ENCODE measurements around the gene NKX2-3.

Gene NKX2-3

DNA sequence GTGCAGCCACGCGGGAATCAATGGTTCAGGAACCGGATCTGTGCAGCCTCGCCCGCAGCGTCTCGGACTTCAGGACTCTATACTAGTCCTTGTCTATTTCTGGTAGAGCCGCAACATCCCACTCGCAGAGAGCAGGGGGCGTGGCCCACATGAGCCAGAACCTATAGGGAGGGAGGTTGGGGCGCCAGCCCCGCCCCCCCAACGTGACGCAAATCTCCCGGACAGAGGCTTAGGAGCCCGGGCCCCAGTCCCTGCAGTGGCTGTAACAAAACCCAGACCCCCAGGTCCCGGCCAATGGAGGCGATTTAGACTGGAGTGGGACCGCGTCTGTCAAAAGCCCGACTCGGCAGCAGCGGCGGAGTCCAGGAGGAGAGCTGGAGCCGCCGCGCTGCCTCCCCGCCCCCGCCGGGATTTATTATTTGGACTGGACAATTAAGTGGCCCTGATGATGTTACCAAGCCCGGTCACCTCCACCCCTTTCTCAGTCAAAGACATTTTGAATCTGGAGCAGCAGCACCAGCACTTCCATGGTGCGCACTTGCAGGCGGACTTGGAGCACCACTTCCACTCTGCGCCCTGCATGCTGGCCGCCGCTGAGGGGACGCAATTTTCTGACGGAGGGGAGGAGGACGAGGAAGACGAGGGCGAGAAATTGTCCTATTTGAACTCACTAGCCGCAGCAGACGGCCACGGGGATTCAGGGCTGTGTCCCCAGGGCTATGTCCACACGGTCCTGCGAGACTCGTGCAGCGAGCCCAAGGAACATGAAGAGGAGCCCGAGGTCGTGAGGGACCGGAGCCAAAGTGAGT lies at the start of gene NKX2-3:
Gene NKX2-3 (plus strand): TSS at position 256 of the 809 bp plus-strand sequence. CDS start 190 bp downstream, at position 446.
- DNase-seq = no peak

DNA sequence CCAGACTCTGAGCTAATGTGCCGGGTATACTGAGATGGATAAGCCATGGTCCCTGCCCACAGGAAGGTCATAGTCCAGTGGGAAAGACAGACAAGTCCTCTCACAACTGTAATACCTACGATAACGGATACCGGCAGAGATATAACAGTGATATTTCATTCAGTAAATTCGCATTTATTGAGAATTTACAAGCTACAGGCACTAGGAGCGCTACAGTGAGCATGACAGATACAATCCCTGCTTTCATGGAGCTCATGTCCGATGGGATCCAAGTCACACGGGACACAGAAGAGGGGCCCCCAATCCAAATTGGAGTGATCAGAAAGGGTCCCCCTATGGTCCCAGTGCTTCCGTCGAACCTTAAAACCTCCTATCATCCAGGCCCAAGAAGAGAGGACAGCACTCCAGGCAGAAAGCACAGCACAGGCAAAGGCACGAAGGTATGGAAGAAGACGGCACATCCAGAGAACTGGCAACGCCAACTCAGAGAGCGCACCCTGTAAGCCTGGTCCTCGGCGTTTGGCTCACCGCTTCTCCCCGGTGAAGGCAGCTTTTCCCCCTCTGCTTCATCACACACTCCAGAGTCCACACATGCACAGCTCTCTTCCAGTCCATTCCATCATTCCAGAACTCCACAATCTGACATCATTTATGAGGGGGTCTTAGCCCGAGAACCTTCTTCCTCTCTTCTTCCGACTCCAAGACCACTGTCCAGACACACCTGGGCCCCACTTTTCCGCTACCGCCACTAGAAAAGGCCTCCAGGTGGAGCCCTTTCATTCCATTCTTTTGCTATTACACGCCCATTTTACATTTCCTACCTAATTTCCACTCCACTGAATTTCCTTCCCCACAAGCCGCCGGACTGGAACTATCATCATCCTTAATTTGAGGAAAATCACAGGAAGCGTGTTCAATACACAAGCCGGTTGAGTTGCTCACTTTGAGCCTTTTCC lies 47.8 kb upstream of the NKX2-3 start:
- no peak for DNase-seq

DNA sequence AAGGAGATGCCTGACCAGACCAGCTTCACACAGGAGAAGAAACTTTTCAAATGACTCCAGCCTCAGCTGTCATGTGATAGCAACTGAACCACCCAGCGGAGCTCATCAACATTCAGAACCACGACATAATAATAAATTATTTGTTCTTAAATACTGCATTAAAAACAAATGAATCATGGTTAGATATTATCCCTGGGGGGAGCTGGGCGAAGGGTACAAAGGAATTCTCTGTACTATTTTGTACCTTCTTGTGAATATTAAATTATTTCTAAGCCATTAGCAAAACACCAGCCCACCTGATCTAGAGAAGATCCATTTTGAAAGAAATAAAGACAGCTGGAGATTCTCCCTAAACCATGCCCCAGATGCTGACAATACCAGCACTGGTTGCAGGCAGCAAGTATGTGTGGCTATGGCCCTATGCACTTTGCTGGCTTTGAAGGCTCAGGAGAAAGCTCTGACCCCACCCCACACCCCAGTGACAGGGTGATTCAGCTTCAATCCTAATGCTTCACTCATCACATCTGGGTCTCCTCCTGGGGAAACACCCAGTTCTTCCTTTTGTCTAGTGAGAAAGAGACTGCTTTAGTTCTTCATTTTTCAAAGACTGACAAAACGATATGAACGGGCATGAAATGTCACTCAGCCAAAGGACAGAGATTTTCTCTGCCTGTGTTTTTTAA lies 45.5 kb upstream of the NKX2-3 start:
- no peak for DNase-seq

DNA sequence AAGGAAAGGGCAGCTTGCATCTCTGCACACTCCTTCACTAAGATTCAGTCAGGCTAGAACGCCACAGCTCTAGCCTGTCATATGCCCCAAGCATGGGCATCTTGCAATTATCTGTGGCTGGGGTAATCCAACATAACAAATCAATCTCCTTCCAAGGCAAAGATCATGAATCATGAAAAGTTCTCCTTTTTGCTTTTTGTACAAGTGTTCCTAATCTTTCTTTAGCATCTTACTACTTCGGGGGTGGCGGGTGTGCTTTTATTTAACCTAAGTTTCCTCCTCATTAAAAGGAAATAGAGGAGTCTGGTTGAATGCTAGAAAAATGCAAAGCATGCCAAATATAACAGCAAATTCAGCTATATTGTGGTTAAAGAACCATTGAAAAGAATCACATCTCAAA lies 43.5 kb upstream of the NKX2-3 start:
- DNase-seq = no peak

DNA sequence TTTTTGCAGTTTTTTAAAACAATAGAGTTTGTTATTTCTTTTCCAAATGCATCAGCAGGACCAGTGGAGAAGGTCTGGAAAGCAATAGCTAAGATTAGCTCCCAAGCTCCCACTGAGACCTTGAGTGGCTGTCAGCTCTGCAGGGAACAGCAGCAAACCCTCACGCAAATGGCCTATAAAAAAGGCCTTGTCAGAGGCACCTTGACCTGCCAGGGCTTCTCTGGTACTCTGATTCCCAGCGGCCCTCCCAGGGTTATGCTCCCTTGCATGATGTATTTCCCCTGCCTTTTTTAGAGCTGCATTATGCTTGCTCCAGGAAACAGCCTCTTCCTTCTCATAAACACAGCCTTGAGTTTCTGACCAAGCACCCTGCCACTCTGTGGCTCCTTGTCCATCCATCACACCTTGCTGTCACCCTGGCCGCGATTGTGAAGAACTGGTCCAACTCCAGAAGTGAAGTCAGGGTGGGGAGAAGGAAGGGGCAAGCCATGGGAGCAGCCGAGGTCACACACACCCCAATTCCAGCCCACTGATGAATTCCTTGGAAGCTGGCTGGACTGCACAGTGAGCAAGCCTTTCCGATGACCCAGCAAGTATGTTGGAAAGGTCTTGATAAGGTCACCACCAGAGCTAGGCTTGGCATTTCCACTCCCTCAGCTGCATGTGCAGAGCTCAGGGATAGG lies 35.3 kb upstream of the NKX2-3 start:
- DNase-seq = no peak

DNA sequence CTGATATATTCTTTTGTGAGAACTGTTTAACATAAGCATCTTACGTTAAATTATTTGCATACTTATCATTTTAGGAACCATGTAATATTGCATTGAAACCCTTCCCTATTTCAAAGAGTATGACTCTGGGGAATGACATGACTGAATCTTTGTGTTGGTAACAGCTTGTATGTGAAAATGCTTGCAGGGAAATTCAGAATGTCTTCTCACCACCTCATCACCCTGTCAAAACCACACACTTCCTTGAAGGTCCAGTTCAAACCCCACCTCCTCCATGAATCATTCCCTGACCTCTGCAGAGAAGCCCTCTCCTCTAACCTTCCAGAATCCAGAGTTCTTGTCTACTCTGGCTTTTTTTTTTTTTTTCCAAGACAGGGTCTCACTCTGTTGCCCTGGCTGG lies 26.3 kb upstream of the NKX2-3 start:
- no peak for DNase-seq

DNA sequence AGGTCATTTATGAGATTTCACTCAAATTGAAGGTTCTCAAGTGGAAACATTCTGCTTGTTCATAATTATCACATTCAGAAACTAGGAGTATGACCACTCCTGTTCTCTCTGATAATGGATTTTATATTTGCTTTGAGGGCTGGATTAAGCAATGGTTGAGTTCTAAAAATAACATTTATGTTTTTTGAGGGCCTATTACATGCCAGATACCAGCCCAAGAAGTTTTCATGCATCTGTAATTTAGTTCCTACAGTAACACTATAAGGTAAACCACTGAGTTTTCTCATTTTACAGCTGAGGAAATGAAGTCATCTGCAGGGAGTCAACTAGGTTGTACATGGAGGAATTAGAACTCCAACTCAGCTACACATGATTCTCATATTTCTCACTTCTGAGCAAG lies 25.5 kb upstream of the NKX2-3 start:
- peak; percentile 32 for DNase-seq

DNA sequence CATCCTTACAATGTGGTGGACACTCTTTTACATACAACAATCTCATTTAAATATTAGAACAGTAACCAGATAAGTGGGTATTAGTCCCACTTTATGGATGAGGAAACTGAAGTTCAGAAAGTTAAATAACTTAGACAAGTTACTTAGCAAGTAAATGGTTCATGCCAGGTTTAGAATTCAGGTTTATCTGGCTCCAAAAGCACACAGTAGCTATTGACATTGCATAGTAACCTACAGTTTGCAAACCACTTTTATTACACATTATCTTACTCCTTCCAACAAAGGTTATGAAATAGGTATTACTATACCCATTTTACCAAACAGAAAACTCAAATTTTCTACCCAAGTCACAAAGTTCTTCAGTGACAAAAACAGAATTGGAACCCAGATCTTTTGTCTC lies 19.7 kb upstream of the NKX2-3 start:
- DNase-seq = no peak

DNA sequence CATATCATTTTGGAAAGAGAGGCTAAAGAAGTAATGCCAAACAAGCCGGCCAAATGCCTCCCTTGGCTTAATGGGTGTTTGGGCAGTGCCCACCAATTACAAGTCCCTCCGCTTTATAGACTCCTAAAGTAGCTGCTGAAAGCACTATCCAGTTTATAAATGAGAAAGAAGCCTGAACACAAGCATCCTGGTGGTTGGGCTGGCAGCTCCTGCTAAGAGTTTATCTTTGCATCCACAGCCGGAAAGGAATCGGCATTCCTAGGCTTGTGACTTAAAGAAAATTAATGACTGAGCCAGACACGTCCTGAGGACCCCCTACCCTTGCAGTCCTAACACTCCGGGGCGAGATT lies 13.1 kb upstream of the NKX2-3 start:
- no peak for DNase-seq

DNA sequence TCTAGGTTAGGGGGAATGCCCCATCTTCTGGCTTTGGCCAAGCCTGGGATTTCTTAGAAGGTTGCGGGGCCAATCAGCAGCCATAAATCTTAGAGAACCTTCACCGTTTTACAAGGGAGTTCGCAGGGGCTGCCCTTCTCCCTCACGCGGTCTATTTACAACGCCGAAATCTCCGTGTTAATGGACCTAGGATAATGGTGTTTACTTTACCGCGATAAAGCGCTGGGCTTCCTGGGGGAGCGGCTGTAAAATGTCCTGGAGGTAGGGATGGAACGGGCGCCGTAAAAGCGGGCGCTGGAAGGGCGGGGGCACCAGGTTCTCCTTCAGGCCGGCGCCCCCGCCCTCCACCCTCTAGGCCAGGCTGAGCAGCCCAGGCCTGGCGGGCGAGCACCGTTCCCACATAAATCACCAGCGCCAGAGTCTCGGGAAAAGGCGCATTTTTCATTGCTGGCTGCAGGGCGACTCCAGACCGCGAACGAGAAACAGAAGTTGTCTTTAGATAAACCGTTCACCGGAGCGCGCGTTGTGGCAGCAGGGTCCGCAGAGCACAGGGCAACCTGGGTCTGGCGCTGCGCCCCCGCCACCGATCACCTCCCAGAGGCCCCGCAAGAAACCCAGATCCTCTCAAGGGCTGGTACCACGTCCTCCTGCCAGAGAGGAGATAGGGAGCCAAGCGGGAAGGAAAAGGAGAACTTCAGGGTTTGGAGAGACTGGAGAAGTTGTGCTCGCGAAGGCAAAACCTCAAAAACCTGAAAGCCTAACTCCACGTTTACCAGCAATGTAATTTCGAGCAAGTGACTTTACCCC lies 12.5 kb upstream of the NKX2-3 start:
- peak; percentile 77 for DNase-seq

DNA sequence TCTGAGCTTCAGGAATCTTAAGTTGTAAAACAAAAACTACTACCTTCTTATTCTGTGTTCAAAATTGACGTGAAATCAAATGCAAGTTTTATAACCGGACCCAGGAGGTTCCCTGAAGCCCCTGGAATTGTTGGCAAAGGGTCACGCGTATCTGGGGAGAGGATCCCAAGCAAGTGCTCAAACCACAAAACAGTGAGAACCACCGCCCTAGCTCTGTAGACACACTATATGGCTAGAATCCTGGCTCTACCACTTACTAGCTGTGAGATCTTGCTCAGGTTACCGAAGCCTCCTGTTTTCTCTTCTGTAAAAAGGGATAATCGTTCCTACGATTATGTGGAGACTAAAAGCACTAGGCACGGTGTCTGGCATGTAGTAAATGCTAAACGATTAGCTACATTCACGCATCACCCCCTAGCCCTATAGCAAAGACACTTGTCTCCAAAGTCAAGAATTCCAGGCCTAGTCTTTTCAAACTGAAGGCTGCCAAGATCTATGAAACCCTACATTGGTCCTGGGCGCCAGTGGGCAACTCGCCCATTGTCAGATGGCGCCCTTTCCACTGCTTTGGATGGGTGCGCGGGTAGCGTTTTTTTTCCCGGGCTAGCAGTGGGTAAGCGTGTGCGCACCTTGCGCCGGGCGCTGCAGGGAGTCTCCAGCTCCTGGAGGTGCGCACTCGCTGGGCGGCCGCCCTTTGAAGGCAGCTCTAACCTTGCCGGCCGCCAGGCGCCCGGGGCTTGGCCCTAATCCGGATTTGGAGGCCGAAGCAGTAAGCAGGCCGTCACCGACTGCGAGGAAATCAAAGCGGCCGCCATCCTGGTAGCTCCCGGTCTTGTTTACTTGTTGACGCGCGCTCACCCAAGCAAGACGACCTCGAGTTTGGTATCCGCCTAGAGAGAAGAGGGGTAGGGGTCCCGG lies 11.6 kb upstream of the NKX2-3 start:
- DNase-seq = no peak

DNA sequence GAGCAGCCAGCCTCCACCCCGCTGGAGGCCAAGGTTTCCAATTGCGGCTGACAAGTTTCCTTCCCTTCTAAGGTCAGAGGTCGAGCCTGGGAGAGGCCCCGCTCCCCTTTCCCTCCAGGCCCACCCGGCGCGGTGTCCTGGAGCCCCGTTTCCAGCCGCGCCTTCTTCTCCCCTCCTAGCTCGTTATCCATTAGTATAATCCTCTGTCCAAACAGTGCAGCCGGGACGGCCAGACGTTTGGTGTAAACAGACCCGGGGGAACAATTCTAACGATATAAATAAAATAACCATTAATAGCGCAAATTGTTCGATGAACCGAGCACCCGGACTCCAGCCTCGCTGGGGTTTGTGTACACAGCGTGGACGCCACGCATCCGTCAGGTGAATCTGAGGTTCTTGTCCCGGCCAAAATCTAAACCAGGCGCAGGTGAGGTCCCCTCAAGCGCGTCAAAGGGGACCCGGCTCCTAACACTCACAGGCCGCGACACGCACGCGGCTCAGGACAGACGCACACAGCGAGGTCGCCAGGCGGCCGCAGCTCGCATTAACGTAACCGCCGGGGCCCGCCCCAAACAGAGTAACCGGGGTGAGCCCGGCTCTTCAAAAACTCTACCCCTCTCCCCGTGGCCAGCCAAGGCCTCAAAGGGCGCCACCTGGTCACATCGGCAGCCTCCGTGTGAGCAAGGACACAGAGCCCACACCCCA lies 10.8 kb upstream of the NKX2-3 start:
- DNase-seq = no peak

DNA sequence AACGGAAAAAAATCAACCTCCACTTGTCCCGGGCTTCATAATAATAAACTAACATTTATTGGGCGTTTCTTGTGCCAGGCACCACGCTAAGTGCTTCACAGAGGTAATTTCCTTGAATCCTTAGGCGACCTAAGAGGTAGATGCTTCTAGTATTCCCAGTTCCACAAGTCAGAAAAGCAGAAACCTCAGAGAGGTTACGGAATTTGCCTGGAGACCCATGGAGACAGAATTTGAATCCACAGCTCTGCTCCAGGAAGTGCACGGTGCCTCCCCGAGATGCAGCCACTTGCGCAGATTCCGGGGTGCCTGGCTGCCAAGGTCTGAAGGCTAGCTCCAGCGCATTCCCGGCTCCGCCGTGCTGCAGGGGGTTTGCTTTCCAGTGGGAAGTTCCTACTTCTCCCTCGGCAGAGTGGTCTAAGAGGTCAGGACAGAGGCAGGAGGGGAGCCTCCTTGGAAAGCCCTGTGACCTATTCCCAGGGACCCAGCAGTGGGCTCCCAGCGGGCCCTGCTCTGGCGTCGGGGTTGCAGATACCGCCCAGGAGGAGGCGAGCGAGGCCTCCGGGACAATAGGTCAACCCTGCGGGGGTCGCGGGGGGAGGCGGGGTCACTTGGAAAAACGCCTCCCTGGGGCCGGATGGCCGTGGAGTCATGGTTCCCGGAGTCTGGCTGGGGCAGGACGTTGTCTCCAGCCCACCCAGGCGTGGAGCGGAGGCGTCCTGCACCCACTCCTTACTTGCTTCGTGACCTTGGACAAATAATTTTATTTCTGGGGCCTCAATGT lies 10.1 kb upstream of the NKX2-3 start:
- DNase-seq = no peak

DNA sequence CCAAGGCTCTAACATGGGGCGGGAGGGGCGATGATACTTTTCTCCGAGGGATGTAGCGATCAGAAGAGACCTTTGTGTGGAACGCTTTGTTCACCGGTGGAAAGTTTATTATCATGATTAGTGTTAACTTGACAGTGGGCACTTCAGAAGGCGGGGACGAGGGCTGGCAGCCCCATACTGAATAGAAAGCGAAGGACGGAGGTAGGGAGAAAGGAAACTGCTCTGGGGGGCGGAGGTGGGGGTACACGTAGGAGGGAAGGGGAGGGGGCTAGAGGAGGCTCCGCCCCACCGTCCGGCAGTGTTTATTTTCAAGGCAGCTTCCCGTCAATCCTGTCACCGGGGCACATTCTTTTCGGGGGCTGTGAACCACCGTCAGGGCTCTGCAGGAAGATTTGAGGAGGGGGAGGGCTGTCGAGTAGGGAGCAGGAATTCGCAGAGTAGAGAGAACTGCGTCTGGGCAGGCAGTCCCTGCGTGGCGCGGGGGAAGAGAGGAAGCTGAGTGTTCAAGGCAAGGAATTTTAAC lies 9.4 kb upstream of the NKX2-3 start:
- no peak for DNase-seq

DNA sequence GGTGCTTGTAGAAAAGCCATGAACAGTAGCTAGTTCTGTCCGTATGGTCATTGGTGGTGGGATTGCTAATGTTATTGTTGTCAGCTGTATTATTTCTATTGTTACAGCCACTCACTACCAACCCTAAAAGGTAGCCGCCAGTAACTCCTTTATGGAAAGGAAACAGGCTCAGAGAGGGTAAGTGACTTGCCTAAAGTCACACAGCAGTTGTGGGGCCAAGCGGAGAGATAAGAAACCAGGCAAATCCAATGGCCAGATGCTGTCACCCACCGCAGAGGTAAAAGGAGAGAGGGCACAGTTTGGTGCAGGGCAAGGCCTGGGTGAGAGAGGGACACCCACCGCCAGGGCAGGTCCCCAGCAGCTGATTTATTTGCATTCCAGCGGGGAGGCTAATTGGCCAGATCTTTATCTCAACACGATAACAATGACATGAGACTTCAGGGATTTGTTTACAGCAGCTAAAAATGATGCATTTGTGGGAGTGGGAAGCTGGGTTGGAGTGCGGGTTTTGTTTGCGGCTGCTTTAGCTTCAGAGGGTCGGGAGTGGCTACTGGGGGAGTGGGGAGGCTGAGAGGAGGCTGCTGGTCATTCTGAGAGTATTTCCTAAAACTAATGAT lies 8.6 kb upstream of the NKX2-3 start:
- DNase-seq = no peak

DNA sequence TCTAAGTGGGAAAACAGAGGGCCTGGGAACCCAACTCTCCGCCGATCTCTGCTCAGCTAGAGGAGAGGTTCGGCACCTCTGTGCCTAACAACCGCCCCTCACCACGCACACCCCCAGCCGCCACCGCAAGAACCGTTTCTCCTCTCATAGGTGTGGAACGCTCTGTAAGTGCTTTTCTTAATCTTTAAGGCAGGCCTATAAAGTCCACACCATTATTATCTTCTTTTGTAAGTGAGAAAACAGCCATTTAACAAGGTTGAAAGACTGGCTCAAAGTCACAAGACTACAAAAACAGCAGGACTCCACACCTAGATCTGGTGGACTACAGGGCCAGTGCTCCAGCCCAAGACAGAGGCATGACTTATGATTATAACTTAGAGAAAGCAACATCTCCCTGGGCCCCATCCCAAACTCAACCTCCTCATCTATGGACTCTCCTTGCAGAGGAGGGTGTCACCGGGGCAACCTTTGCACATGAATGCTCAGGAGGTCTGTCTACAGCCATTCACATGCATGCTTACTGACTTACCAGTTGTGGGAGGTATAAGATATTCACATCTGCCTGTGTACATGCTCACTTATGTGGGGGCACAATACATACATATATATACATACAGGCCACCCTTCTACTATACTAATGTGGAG lies 7.9 kb upstream of the NKX2-3 start:
- DNase-seq = no peak

DNA sequence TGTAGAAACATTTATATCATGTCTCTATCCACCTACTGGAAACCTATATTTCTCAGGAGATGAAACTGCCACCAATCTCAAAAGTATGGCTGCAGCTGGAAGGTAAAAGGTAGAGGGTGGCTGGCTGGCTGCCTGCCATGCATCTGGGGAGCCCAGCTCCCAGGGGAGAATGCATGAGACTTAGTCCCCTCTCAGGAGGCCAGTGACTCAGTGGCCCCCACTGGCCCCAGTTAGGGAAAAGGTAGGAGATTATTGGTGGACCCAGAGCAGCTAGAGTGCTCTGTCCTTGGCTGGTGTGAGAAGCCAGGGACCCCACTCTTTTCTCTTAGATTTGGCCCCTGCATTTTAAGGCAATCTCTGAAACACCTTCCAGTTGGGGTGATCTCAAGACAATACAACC lies 6.8 kb upstream of the NKX2-3 start:
- no peak for DNase-seq

DNA sequence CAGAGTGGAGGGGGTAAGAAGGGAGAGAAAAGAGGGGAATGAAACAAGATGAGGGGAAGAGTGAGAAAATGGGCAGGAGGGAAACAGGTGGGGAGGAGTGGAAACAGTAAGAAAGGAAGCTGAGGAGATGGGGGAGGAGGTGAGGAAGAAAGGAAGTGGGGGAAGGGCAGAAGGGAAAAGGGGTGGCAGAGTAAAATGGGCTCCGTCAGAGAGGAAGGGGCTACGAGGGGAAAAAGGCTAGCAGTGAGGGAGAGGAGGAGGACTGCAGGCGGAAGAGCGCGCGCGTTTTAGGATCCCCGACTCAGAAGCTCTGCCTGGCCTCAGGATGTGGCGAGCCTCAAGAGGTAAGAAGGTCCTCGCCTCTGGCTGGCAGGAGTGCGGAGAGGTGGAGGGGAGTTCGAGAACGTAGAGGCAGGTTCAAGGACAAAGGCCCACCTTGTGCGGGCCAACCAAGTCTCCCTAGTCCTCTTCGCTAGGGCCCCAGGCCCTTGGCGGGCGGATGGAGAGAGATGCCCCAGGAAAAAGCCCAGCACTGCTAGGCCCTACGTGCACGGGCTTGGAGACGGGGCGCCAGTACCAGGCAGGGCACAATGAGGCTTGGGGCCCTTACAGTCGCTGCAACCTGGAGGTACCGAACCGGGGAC lies 5.8 kb upstream of the NKX2-3 start:
- DNase-seq = no peak
